Skeletal muscle cell (primary cell): ENCODE measurements around the gene RPS16.
"Not testable (repeated sequence)": the region's sequence is repeated elsewhere in the genome, so short reads cannot be mapped to it uniquely, and the experiment has no call there.

Experiments used
- DNase-seq: peaks from one replicate; pipeline ENCODE4 v3.0.0-alpha.2; 2010; ENCODE audit warnings: low read depth
- H3K4me3 ChIP-seq: 2 replicates; pipeline ENCODE4 v1.5.1; 2011; ENCODE audit warnings: low read depth, mild to moderate bottlenecking, control low read depth, low read length, moderate library complexity

RPS16 gene

GRCh38 chr19:39435499-39436349, at the start of gene RPS16:
TSS of gene RPS16 (minus strand) at chr19:39435949. CDS start at chr19:39435895, 54 bp downstream.
- peak; percentile 88 for DNase-seq
- peak within 1 kb of the TSS; percentile 73 for H3K4me3 ChIP-seq

- no peak for DNase-seq
- no peak overlapping the region for H3K4me3 ChIP-seq
Observed at GRCh38 chr19:39483141-39483540, 47.4 kb upstream of the RPS16 start.

- peak overlapping the region; percentile 100 for H3K4me3 ChIP-seq
- no peak for DNase-seq
Observed at GRCh38 chr19:39481676-39482075, 45.9 kb upstream of the RPS16 start.

- H3K4me3 ChIP-seq, result peak overlapping the region; percentile 100
- DNase-seq, result no peak
Observed at GRCh38 chr19:39481229-39481545, 45.4 kb upstream of the RPS16 start.

GRCh38 chr19:39480337-39481228, 44.8 kb upstream of the RPS16 start, which contains the start of gene TIMM50:
TSS of gene TIMM50 (plus strand) at chr19:39480838. CDS start at chr19:39480854, 16 bp downstream.
- H3K4me3 ChIP-seq, result peak within 1 kb of the TSS; percentile 100
- peak; percentile 71 for DNase-seq

- no peak for DNase-seq
Observed at GRCh38 chr19:39479916-39480315, 44.2 kb upstream of the RPS16 start.

GRCh38 chr19:39479319-39479801, 43.6 kb upstream of the RPS16 start:
- not testable (repeated sequence) for DNase-seq, H3K4me3 ChIP-seq

More at GRCh38 chr19:39479916-39480315, 44.2 kb upstream of the RPS16 start:
- H3K4me3 ChIP-seq, result peak overlapping the region; percentile 100

GRCh38 chr19:39475748-39476147, 40.0 kb upstream of the RPS16 start:
- DNase-seq, result no peak
- H3K4me3 ChIP-seq, result no peak overlapping the region

GRCh38 chr19:39474139-39474620, 38.4 kb upstream of the RPS16 start:
- DNase-seq, result no peak
- H3K4me3 ChIP-seq, result no peak overlapping the region

- no peak overlapping the region for H3K4me3 ChIP-seq
- no peak for DNase-seq
Observed at GRCh38 chr19:39473443-39473960, 37.8 kb upstream of the RPS16 start.

GRCh38 chr19:39472746-39473442, 37.1 kb upstream of the RPS16 start:
- no peak for DNase-seq
- no peak overlapping the region for H3K4me3 ChIP-seq

- DNase-seq, result no peak
- no peak overlapping the region for H3K4me3 ChIP-seq
Observed at GRCh38 chr19:39471756-39472536, 36.2 kb upstream of the RPS16 start.

GRCh38 chr19:39470724-39471339, 35.1 kb upstream of the RPS16 start:
- no peak overlapping the region for H3K4me3 ChIP-seq
- no peak for DNase-seq

GRCh38 chr19:39469567-39469966, 33.8 kb upstream of the RPS16 start:
- H3K4me3 ChIP-seq, result no peak overlapping the region
- DNase-seq, result no peak

GRCh38 chr19:39469036-39469435, 33.3 kb upstream of the RPS16 start:
- H3K4me3 ChIP-seq, result no peak overlapping the region
- no peak for DNase-seq

- H3K4me3 ChIP-seq, result no peak overlapping the region
- no peak for DNase-seq
Observed at GRCh38 chr19:39467941-39468340, 32.2 kb upstream of the RPS16 start.

- DNase-seq, result no peak
- no peak overlapping the region for H3K4me3 ChIP-seq
Observed at GRCh38 chr19:39465956-39466747, 30.4 kb upstream of the RPS16 start.
